GM19463 (cell line): ENCODE data around the gene NUP160.
"Not testable (repeated sequence)": the region's sequence is repeated elsewhere in the genome, so short reads cannot be mapped to it uniquely, and the experiment has no call there.

Experiments
- ATAC-seq: cut with Tn5 transposase; IDR thresholded peaks from one replicate; pipeline ENCODE4 v1.9.1; 2021; ENCODE audit warnings: mild to moderate bottlenecking, moderate library complexity; ENCODE audit not compliant: unreplicated experiment

NUP160 gene

GRCh38 chr11:47863189-47863897, 15.2 kb upstream of the NUP160 start:
- ATAC-seq: no peak

GRCh38 chr11:47861728-47862127, 13.6 kb upstream of the NUP160 start:
- no peak for ATAC-seq

DNA sequence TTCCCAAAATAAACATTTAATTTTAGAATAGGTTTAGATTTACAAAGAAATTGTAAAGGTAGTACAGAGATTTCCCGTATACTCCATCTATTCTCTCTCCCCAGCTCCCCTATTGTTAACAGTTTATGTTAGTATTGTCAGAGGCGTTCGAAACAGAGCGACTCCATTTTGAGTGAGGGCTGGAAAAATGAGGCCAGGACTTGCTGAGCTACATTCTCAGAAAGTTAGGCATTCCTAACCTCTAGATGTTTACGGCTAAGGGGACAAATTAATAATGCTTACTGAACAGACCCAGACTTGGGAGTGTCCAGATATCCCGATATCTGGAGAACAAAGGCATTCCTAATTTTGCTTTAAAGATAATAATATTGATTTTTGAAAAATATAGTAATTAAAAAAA, 12.4 kb upstream of the NUP160 start:
- no peak for ATAC-seq

DNA sequence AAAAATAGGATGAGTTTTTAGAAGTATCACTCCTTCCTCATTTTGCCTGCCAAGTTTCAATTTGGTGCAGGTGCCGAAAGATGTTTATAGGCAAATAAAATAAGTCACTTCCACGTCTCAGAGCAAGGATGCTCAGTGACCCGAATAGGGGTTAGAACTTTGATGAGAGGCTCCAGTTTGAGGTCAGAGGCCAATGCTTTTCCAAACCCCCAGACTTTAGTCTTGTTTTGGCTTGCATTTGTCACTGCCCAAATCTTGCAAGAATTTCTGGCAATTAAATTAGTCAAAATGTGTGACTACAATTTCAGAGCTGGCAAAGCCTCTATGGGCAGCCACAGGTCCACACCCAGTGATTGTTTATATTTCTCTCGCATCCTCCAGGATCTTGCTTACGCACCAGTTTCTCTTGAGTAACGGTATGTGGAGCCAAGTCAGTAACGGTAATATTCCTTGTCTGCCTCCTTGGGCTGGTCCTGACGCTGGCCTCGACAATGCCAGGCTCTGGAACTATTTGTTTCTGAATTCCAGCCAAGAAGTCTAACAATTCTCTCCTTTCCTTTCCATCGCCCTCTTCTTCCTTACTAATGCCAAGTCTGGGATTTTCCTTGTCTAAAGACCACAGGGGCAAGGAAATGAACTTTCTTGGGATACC, 9.9 kb upstream of the NUP160 start:
- no peak for ATAC-seq

GRCh38 chr11:47857485-47857884, 9.3 kb upstream of the NUP160 start:
- no peak for ATAC-seq

GRCh38 chr11:47856186-47856585, 8.0 kb upstream of the NUP160 start:
- ATAC-seq: no peak

GRCh38 chr11:47854667-47855066, 6.5 kb upstream of the NUP160 start:
- peak; percentile 45 for ATAC-seq

DNA sequence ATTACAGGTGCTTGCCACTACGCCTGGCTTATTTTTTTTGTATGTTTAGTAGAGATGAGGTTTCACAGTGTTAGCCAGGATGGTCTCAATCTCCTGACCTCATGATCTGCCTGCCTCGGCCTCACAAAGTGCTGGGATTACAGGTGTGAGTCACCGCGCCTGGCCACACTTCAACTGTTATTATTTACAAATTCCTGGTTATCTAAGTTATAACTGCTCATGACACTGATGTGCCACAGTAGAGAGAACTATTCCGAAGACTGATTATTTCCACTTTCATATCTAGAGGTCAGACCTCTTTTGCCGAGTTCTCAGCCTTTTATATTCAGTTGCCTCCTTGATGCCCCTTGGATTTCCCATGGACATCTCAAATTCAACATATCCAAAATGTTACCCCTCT, 3.9 kb upstream of the NUP160 start:
- no peak for ATAC-seq

DNA sequence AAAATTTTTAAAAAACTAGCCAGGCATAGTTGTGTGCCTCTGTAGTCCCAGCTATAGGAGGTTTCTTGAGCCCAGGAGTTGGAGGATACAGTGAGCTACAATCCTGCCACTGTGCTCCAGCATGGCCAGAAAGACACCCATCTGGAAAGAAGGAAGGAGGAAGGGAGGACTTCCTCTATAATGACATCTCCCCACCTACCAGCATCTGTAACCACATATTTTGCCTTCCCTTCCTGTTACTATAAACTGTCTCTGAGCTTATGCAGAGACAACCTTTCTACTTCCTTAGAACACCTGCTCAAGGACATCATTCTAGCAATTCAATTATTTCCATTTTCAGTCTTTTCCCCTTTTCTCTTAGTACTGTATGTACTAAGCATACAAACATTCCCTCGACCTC, 2.2 kb upstream of the NUP160 start:
- ATAC-seq: no peak

GRCh38 chr11:47848700-47849155, 578 bp upstream of the NUP160 start:
- ATAC-seq: no peak

GRCh38 chr11:47847537-47847891, 636 bp downstream of the NUP160 start:
- no peak for ATAC-seq

DNA sequence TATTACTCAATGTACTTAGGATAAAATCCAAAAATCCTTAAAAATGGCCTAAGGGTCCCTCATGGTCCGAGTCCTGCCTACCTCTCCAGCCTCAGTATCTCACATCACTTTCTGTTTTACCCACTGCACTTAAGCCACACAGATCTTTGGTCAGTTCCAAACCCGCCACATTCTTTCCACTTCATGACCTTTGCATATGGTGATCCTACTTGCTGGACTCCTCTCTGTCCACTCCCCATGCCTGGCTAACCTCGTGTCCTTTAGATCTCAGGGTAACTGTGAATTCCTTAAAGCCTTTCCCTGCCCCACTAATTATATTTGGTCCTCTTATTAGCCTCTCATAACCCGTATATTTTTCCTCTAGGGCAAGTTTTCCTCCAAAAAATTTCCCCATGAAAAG, 1.2 kb downstream of the NUP160 start:
- no peak for ATAC-seq

- ATAC-seq: no peak
These were observed 4.6 kb downstream of the NUP160 start for GRCh38 chr11:47843361-47844055.

GRCh38 chr11:47842749-47843148, 5.4 kb downstream of the NUP160 start:
- no peak for ATAC-seq

- ATAC-seq: no peak
These were observed 10.2 kb downstream of the NUP160 start for GRCh38 chr11:47837929-47838328.

DNA sequence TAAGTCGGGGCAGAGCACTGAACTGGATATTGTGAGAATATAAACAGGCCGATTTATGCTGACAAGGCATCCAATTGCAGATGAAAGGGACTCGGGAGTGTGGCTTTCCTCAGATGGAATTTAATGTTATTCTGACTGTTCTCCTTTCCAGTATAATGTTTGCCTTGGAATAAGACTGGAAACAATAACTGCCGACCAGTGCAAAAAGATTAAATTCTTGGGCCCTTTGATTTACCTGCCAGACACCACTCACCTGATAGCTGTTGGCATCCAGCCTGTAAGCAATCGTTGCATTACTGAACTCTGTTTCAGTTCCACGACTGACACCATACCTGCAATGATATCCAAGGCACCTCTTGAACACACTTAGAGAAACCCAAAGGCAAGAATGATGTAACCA, 10.9 kb downstream of the NUP160 start:
- ATAC-seq: no peak

DNA sequence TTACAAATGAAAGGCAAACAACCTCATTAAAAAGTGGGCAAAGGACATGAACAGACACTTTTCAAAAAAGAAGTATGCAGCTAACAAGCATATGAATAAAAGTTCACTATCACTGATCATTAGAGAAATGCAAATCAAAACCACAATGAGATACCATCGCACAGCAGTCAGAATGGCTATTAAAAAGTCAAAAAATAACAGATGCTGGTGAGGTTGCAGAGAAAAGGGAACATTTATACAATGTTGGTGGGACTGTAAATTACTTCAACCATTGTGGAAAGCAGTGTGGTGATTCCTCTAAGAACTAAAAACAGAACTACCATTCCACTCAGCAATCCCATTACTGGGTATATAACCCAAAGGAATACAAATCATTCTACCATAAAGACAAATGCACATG, 18.1 kb downstream of the NUP160 start:
- ATAC-seq: not testable (repeated sequence)

DNA sequence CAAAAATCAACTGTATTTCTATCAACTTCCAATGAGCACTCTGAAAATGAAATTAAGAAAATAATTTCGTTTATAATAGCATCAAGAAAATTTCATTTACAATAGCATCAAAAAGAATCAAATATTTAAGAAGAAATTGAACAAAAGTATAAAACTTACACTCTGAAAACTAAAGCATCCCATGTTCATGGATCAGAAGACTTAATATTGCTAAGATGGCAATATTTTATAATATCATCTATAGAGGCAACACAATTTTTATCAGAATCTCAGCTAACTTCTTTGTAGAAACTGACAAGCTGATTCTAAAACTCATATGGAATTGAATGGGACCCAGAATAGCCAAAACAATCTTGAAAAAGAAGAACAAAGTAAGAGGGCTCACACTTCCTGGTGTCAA, 19.9 kb downstream of the NUP160 start:
- no peak for ATAC-seq

DNA sequence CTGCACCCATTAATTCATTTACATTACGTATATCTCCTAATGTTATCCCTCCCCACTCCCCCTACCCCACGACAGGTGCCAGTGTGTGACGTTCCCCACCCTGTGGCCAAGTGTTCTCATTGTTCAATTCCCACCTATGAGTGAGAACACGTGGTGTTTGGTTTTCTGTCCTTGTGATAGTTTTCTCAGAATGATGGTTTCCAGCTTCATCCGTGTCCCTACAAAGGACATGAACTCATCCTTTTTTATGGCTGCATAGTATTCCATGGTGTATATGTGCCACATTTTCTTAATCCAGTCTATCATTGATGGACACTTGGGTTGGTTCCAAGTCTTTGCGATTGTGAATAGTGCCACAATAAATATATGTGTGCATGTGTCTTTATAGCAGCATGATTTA, 25.5 kb downstream of the NUP160 start:
- not testable (repeated sequence) for ATAC-seq

- ATAC-seq: no peak
These were observed 28.4 kb downstream of the NUP160 start for GRCh38 chr11:47819743-47820142.

- ATAC-seq: no peak
These were observed 47.4 kb downstream of the NUP160 start for GRCh38 chr11:47800759-47801158.

DNA sequence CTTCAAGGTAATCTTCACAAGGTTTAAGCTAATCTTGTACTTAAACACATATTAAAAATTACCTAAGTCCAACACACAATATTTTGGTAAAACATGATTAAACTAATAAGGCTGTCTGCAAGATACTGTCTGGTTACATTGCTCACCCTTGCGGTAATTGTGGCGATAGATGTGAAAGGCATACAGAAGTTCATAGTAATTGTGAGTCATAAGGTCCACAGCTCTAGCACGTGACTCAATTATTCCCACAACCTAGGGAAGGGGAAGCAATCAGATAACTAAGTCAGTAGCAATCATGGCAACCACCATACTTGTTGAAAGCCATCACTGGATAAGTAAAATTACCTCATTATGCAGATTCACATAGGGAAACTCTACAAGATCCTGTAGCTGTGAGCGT, 50.5 kb downstream of the NUP160 start:
- no peak for ATAC-seq
